GM19238 (cell line): ENCODE data around the gene RAB44.
A peak's percentile ranks its signal among the peaks of the same experiment; 100 is the strongest.

Experiments
- DNase-seq: peaks from one replicate; pipeline ENCODE4 v3.0.0; 2011; ENCODE audit warnings: low spot score; ENCODE audit not compliant: insufficient read length

RAB44 gene

DNA sequence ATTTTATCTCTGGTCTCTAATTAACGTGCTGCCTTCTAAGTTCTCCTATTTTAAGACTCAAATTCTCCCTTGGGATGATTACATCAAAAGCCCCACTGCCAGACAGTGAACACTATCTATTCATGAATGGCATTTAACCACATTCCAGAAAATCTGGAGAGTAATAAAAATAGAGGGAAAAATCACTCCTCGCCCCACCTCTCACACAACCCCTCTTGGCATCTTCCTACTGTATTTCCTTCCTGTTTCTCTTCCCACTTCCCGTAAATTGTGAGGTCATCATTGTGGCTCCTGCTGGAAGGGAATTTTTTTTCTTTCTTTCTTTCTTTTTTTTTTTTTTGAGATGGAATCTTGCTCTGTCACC is 31.5 kb downstream of the RAB44 start:
- no peak for DNase-seq

DNA sequence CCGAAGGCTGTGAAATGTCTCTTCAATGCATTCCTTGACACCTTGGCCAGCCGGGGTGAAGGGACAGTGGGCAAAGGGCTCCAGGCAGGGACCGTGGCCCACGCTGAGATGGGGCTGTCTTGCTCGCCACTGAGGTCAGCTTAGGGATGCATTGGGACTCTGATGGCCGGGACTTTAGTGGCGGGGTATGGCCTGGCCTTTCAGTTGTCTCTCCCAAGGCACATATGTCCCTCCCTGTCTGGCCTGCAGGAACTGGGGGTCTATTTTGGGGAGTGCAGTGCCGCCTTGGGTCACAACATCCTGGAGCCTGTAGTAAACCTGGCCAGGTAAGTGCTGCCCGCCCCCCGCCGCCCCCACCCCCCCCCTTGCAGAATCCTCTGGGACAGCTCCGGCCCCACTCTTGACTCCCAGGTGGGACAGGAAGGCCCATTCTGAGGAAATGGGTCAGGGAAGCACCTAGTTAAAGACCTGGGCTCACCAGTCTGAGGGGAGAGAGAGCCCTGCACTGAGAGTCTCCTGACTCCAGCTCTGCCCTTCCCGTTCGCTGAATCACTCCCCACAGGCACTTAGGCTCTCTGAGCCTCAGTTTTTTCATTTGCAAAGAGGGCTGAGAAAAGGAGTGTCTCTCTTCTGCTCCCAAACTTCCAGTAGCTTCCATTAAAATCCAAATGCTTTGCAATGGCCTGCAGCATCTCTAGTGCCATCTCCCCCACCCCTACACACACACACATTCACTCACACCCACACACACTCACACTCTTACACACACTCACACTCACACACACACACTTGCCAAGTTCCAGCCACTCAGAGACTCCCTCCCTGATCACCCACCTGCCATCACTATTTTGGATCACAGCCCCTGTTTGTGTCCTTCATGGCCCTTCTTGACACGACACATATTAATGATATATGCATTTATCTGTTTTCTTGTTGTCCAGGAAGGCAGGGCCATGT is 33.1 kb downstream of the RAB44 start:
- DNase-seq = no peak

DNA sequence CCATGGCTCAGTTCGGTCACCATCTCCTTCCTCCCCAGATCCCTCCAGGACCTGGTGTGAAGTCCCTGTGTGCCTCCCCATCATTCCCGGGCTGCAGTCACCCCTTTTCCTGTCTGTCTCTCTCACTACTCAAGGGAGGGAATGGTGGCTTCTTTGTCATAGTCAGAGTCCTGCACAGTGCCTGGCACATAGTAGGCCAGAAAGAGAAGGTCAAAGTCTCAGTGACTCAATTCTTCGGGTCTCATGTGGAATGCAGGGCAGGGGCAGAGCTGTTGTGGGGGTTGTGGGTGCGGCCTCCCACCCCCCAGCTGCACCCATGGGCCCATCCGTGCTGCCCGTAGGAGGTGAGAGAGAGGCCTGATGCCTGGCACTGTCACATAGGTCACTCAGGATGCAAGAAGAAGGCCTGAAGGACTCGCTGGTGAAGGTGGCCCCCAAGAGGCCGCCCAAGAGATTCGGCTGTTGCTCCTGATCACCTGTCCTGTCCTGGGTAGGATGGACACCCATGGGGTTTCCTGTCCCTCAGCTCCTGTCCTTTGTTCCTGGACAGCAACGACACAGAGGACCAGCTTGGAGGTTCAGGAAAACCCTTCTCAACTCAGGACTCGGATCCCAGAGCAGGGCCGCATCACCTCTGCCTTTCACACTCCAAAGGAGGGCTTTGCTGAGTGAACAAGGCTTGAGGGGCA is 34.1 kb downstream of the RAB44 start:
- DNase-seq = no peak

DNA sequence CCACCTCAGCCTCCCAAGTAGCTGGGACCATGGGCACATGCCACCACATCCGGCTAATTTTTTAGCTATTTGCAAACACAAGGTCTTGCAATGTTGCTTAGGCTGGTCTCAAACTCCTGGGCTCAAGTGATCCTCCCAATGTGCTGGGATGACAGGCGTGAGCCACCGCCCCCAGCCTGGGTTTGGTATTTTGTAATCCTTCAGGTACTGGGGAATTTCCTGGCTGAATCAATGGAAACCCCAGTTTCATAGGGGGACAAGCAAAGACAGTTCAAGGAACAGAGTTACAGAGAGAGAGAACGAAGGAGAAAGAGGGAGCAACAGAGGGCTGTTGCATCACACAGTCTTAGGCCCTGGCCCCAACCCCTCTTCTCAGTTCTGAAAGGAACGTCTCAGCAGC is 35.7 kb downstream of the RAB44 start:
- DNase-seq = no peak

DNA sequence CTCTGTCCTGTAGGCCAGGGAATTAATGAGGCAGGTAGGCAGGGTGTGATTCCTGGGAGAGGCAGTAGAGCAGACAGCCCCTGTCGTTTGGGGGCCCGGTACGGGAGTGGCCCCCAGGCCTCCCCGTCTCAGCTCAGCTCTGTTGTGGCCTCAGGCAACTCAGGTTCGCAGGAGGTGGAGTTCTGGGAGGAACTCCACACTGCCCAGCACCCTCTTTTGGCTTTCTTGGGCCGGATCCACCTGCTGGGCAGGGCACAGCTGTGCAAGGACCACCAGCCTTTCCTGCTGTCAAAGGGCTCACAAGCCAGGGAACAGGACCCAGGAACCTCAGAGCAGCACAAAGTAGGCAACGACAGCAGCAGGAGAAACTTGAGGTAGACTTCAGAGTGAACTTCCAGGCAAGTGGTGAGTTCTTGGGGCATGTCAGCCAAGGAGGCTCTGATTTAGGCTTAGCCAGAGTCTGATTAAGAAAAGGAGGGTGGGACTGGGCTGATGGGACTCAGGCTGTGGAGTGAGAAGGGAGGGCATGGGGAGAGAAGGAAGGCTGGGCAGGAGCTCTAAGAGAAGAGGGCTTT is 36.9 kb downstream of the RAB44 start:
- no peak for DNase-seq

DNA sequence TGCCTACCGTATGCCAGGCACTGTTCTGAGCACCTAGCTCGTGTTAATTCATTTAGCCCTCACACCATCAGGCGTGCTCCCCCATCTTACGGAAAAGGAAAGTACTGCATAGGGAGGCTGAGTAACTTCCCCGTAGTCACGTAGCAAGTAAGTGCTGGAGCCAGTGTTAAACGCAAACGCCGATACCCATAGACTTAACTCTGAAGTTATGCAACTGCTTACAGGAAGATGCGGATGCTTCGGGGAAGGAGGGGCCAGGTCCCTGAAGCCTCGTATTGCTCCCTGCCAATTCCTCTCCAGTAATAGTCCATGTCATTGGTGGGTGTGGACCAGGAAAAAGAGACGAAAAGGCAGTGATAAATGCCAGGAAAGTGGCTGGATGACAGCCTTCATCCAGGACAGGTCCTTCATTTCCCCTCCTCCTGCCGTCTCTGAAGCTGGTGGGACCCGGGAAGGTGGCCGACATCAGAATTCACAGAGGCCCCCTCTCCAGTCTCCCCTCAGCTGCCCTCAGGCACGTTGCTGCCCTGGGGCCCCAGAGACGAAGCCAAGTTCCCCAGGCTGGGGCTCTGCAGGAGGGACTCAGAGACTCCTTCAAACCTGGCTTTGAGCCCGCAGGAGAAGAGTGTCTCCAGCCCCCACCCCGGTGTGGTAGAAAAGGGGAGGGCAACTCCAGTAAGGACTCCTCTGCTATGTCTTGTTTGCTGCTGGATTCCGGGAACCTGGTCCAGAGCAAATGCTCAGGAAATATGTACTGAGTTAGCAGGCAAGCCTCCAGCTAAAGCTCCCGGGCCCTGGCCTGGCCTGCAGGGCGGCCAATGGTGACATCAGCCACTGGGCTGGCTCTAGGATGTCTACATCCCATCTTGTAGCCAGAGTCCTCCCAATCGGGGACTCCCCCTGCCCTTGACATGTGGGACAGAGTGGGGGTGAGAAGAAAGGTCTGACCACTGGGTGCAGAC is 37.8 kb downstream of the RAB44 start:
- peak; percentile 44 for DNase-seq

DNA sequence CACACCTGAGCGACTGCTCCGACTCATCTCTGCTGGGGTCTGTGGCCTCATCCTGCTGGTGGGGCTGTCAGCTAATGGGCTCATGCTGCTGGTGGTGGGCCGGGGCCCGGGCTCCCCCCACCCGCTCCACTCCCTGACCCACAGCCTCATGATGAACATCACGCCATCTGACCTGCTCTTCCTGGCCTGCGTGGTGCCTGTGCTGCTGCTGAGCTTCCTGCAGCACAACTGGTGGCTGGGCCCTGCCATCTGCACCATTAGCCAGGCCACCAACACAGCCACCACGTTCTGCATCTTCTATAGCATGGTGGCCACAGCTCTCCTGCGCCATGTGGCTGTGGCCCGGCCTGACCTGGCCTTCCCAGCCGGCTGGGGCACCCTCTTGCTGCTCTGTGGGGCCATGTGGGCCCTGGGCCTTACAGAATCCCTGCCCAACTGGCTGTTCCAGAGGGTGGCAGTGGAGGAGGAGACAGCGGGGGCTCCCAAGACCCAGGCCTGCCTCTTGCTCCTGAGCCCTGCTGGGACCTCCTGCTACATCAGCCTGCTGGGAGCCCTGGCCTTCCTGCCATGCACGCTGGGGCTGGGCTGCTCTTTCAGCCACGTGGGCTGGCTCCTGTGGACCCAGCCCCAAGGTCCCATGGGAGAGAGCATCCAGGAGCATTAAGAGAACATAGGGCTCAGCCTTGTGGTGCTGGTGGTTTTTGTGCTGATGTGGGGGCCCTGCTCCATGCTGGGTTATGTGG is 39.6 kb downstream of the RAB44 start:
- DNase-seq = no peak

DNA sequence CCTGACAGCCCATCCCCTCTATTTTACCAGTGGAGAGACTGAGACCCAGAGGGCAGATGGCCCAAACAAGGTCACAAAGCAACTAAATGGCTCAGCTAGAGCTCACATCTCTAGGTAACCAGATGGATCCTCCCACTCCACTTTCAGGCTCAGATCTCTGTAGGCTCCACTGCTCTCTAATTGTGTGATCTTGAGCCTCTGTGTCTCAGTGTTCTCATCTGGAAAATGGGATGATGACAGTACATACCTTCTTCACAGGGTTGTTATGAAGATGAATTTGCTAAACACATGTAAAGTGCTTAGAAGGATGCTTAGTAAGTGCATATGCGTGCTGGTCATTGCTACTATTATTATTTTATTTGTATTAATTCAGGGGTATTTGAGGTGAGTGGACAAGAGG is 40.5 kb downstream of the RAB44 start:
- no peak for DNase-seq

DNA sequence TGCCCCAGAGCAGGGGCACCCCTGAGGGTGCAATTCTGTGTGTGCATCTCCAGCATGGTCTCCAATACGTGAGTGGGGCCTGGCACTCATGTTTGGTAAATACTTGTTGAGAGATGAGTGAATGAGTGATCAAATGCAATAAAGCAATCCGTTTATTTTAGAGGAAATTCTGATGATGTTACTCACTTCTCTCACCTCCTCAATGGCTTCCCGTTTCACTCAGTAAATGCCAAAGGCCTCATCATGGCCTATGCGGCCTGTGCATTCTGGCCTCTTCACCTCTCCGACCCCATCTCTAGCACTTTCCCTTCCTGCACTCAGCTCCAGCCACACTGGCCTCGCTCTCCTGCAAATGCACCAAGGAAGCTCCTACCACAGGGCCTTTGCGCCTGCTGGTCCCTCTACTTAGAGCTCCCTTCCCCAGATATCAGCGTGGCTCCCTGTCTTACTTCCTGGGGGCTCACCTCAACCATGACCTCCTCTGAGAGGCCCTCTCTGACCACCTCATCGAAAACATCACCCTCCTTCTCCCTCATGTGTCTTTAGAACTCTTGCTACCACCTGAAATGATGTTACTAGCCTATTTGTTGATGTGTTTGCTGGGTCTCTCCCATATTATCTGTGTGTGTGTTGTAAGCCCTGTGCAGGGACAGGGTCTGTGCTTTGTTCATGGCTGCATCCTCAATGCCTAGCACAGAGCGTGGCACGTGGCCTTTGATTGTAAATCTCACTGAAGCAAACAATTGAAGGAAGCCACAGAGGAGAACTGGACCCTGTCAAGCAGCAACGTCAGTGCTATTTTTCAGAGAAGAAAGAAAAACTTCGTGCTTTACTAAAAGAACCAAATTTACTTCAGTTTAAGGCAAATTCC is 42.6 kb downstream of the RAB44 start:
- no peak for DNase-seq

DNA sequence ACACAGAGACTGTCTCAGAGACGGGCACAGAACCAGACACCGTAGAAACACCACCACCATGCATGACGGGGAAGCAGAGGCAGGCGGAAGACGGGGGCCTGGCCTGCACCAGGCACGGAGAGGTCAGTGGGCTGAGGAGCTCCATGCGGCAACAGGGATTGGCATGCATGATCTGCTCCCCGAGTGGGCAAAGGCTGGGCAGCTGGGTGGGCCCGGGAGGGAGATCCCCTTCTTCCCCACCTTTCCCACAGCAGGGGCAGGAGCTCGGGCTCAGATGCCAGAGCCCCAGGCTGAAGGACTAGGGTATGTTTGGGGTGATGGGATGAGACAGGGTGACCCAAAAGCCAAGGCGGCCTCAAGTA is 43.2 kb downstream of the RAB44 start:
- no peak for DNase-seq

DNA sequence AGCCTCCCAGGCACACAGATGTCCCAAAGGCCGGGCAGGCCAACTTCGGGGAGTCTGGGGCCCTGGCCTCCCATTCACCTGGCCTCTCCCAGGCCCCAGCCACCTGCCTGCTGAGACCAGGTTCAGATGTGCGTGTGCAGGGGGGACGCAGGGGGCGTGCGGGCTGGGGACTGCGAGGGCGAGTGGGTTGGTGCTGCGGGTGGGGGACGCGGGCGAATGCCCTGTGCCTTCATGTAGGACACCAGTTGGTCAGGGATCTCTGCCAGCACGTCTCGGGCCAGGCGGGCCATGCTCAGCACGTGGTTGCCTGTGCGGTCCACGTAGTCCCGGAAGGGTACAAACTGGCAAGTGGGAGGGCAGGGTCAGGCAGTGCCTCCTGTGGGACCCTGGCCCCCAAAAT is 44.5 kb downstream of the RAB44 start:
- no peak for DNase-seq

DNA sequence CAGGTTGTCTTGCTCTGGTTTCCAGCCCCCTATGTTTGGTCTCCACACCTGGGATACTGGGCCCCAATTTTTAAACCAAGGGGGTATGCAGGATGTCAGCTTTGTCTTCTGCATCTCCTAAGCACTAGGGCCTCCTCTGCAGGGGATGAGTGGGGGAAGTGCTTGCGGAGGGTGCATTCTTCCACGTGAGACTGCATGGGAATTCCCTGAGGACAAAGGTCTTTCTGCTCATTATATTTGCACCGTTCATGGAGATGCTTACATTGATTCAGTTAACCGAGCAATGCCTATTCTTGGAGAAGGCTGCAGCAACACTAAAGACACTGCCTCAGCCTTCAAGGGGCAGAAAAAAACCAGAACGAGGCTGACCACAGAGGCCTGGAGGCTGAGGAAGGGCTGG is 45.4 kb downstream of the RAB44 start:
- no peak for DNase-seq

DNA sequence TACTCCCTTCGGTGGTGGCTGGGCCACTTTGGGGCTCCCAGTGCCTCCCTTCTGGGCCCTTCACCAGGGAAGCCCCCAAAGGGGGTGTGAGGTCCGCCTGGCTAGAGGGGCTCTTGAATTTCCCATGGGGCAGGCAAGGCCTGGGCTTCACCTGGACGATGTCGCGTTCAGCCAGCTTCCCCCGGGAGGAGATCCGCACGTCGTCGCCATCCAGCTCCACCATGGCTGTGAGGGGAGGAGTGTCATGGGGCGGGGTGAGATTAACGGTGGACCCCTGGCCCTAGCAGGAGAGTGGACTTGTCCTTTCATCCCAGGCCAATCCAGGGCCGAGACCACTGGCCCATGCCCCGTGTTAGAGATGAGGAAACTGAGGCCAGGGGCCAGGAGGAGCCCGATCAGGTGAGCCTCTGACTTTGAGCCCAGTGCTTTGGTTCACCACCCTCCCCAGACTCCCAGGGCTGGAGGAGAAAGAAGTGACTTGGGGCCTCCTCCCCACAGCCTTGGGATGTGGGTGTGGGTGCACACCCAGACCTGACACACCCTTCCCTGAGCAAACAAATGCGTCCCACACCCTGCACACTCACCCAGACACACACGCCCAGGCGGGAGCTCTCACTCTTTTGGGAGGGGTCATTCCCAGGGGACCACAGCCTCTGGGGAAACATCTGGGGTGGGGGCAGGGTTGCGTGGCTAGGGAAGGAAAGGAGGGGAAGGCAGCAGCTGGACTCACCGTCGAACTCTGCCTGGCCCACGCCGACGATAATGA is 46.1 kb downstream of the RAB44 start:
- no peak for DNase-seq

DNA sequence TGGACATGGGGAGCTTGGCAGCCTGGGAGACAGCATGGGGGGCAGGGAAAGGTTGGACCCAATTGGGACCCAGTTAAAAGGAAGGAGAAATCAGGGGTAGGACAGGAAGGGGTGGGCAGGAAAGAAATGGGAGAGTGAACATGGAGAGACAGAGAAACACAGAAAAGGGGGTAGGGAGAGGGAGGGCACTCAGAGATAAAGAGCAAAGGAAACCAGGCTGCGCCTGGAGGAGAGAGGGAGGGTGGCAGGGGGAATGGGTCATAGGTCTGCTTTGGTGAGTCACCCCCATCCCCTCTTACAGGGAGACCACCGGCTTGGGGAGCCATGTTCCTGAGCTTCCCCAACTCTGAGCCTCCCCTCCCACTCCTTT is 46.7 kb downstream of the RAB44 start:
- DNase-seq = no peak

DNA sequence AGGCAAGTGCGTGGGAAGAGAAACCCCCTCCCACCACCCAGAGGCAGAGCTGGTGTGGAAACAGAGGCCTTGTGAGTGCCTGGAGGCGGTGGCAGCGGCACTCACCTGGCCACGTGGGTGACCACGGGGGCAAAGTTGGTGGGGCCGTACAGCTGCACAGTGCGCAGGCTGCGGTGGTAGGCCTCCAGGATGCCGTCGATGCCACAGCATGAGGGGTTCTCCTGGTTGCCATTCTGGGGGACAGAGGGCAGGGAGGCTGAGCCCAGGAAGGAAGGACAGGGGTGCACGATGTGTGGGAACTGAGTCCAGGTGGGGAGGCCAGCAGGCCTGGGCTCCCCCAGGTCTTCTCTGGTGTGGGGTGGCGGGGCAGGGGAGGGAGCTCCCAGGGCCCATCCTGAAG is 47.7 kb downstream of the RAB44 start:
- DNase-seq = no peak

DNA sequence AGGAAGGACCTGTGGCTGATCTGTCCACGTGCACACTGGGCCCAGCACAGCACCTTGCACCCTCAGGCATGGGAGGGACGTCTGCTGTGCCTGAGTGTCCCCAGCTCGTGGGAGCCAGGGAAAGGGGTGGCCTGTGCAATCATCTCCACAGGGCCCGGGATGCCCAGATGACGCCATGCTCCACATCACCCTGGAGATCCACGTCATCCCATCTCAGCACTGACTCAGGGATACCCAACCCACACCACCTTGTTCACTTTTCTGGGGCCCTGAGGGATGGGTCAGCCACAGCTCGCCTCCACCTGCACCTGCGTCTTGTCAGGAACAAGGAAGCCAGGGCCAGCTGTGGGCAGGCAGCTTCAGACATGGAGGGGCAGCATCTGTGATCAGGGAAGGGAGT is 48.2 kb downstream of the RAB44 start:
- DNase-seq = no peak

DNA sequence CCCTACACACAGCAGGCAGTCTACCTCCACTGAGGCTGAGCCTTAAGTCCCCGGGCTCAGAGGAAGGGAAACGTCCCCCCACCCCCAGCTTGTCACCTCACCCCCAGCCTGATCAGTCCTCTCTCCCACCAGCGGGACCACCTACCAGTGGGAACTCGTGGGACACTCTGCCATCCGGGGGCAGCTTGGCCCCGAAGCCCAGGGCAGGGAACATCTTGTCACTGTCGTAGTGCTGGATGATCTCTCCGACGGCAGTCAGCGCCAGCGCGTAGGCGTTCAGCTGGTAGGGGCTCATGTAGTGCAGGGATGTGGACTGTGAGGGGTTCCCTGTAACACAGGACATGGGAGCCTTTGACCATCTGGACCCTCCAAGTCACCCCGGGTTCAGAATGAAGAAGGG is 48.6 kb downstream of the RAB44 start:
- DNase-seq = no peak

DNA sequence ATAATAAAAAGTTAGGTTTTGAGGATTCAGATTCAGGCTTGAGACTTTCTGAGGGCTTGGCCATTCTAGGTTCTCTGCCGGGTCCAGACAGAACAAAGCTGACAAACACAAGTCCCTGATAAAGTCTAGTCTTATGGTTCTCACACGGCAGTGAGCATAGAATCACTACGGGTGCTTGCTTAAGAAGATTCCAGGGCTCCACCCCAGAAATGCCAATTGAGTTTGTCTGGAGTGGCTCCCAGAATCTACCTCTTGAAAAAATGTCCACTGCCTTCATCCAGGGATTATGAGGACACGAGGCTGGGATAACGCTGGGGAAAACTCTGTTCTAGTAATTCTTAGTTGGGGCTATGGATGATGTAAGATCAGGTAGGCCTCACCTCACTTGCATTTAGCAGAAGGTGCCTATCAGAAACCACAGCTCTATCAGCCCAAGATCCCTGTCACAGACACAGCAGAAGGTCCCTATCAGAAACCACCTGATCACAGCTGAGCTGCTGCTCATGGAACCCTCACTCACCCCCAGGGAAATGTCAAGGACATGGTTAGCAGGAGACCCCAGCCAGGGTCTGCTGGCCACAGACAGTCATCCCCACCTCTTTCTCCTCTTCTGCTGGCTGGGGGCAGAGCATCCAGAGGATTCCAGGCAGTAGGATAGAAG is 52.3 kb downstream of the RAB44 start:
- DNase-seq = no peak

DNA sequence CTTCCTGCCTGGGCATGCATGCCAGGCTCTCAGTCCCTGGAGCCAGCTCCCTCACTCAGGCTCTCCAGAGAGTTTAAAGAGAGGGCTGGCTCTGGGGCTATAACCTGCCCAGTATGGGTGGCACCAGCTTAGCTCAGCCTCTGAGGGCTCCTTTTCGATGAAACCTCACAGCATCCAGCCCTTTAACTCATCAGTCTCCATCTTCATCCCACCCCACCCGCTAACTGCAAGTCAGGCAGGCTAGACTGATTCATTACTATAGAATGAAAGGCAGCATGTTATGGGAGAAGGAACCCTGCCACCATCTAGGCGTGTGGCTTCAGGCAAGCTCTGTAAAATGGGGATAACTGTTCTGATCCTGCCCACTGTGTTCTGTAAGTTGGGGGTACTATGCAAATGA is 53.5 kb downstream of the RAB44 start:
- no peak for DNase-seq
